Measurements from ENCODE around the gene TBC1D14.

Gene TBC1D14

DNA sequence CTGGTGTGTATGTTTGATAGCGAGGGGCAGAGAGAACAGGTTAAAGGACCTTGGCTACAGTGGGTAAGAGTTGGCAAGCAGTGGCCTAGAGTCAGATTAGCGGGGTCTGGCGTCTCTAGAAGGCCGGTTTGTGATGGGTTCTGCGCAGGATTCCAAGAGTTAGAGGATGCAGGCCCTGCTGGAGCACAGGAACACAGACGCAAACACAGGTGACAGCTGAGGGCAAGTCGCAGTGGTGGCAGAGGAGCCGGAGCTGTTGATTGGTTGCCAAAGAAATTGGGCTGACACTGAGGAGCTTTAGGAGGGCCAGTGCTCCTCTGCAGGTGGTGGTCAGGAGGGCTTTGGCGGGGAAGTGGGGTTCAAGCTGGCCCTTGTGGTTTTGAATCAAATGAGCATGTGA lies 137.3 kb downstream of the TBC1D14 start:
- DNase-seq: no peak

DNA sequence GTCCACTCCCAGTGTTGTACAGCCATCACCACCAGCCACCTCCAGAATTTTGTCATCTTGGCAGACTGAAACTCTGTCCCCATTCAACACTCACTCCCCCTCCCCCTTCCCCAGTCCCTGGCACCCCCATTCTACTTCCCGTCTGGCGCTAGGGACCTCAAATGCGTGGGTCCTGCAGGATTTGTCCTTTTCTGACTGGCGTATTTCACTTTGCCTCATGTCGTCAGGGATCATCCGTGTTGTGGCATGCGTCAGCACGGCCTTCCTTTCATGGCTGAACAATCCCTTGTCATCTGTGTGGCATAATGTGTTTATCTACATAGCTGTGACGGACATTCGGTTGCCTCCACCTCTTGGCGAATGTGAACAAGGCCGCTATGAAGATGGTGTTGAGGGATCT lies 139.0 kb downstream of the TBC1D14 start:
- no peak for DNase-seq

DNA sequence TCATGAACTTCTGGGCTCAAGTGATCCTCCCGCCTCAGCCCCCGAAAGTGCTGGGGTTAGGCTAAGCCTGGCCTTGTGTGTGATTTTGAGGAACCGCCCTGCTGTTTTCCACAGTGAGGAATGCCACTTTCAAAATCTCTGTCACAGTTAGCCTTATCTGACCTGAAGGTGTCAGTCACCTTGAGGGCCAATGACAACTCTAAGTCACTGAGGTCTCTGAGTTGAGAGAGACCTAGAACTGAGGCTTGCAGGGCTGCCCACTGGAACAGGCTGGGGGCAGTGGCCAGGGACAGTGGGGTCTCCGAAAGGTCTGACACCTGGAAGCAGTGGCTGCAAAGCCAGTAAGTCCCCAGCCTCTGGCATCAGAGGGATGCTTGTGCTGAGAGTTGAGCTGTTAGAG lies 139.7 kb downstream of the TBC1D14 start:
- DNase-seq: no peak

DNA sequence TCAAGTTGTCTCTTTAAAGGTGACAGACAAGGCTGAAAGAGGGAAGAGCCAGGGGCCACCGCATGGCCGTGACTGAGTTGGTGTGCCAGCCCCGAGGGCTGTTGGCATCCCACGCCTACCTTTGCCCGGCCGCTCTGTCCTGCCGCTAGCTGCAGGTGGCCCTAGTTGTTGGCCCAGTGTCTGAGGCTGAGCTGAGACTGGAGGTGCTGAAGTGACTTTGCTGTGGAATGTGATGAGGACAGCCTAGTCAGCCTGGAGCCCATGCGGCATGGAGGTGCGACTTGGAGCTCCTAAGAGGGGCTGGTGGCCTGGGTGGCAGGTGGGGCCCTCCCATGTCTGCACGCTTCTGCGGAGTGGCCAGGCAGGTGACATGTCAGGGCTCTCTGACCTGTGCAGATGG lies 140.1 kb downstream of the TBC1D14 start:
- DNase-seq: no peak

DNA sequence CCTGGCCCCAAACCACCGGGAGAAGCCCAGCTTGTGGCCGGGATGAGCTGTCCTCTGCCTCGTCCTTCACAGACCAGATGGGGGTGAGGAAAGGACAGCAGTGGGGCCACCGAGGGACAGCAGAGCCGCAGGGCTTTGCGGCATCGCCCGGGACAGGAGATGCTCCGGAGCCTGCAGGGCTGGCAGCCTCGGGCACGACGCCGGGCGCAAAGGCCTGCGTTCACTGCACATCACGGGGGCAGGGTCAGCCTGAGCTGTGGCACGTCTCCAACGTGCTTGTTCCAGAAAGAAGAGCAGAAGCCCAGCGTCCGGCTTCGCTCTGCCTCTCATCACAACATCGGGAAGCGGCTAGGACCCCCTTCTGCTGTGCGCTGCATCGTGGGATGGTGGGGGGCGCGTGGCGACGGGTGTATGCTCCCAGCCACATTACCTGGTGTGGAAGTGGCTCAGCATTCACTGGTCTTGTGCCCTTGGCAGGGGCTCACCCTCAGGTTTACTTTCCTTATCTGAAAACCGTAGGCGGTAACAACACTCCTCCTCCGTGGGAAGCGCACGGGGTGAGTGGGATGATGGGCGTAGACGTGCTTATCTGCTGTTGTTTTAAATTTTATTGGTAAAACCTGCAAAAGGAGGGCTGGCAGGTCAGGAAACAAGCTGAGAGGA lies 141.0 kb downstream of the TBC1D14 start:
- no peak for DNase-seq

DNA sequence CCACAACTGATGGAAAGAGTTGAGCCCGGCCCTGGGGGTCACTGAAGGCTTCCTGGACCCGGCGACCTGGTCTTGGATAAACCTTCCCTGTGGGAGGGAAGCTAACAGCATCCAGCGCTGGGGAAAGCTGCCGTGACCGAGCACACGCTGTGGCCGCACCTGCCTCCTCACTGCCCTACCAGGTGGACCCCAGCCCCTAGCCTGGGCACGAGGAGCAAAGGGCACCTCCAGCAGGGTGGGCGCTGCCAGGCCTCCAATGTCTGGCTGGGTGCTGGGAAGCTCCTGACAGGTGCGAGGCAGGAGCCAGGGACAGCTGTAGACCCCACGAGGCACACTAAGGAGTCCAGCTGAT lies 141.5 kb downstream of the TBC1D14 start:
- no peak for DNase-seq

DNA sequence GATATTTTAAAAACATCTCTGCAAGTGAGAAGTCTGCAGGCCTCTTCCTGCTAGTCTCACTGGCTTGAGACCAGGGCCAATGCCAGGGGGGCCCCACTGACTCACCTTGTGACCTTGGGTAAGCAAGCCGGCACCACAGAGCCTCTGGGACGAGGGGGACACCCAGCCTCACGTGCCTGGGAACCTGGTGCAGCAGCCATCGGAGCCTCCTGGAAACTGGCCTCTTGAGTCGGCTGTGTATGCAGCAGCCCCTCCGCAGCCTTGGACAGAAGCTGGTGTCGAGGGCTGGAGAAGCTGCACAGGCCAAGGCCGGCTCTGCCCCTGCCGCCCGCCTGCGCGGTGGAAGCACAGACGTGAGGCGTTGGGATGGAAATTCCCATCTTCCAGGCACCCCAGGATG lies 142.3 kb downstream of the TBC1D14 start:
- DNase-seq: no peak

DNA sequence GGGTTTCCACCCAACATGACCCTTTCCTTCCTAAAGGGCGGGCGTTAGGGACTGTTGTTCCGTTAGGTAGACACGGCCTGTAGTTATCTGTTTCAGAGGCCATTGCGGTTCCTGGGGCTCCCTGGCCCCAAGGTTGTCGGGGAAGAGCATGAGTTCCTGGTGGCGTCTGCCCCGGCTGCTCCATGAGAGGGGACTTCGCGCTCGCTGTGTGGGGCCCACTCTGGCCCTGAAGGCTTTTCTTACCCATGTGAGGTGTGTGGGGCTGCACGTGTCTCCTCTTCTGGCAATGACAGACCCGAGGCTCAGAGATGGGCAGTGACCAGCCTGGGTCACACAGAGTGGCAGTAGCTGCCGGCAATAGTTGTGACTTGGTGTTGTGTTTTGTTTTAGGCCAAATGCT lies 142.7 kb downstream of the TBC1D14 start:
- no peak for DNase-seq

DNA sequence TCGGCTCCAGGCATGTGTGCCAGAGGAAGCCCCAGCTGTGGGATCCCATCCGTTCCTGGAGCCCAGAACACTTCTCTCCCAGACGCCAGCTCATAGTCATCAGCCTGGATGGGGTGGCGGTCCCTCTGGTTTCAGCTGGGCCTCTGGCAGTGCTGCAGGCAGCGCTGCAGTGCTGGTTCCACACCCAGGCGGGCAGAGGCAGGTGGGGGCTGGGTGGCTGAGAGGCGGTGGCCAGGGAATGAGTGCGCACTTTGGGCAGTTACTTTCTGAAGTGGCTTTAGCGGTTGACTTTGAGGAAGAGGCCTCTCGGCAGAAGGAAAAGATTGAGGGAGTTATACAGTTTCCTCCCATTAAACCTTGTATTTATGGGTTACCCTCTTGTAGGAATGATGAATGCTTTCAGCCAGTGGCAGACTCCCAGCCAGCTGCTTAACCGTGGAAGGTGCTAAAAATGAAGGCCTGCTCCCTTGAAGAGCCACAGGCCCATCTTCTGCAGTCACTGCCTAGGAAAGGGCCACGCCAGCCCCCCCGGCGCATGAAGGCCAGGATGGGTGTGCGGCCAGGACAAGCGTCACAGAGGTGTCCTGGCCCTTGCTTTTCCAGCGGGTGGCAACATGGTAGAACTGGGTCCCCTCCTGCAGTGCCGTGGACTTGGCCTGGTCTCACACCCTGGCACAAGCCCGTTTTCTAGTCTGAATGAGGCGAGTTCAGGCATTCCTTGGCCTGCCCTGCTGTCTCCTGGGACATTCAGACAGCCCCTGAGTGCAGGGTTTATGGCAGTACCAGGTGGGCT lies 143.5 kb downstream of the TBC1D14 start:
- peak in 1 of 2 experiments; percentile 12 for DNase-seq

DNA sequence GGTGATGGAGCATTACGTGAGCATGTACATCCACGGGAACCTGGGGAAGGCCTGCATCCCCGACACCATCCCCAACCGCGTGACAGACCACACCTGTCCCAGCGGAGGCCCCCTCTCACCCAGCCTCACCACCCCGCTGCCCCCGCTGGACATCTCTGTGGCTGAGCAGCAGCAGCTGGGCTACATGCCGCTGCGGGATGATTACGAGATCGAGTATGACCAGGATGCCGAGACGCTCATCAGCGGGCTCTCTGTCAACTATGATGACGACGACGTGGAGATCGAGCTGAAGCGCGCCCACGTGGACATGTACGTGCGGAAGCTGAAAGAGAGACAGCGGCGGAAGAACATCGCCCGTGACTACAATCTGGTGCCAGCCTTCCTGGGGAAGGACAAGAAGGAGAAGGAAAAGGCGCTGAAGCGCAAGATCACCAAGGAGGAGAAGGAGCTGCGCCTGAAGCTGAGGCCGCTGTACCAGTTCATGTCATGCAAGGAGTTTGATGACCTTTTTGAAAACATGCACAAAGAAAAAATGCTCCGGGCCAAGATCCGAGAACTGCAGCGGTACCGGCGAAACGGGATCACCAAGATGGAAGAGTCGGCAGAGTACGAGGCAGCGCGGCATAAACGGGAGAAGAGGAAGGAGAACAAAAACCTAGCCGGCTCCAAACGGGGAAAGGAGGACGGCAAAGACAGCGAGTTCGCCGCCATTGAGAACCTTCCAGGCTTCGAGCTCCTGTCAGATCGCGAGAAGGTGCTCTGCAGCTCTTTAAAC lies 144.7 kb downstream of the TBC1D14 start:
- no peak for DNase-seq

DNA sequence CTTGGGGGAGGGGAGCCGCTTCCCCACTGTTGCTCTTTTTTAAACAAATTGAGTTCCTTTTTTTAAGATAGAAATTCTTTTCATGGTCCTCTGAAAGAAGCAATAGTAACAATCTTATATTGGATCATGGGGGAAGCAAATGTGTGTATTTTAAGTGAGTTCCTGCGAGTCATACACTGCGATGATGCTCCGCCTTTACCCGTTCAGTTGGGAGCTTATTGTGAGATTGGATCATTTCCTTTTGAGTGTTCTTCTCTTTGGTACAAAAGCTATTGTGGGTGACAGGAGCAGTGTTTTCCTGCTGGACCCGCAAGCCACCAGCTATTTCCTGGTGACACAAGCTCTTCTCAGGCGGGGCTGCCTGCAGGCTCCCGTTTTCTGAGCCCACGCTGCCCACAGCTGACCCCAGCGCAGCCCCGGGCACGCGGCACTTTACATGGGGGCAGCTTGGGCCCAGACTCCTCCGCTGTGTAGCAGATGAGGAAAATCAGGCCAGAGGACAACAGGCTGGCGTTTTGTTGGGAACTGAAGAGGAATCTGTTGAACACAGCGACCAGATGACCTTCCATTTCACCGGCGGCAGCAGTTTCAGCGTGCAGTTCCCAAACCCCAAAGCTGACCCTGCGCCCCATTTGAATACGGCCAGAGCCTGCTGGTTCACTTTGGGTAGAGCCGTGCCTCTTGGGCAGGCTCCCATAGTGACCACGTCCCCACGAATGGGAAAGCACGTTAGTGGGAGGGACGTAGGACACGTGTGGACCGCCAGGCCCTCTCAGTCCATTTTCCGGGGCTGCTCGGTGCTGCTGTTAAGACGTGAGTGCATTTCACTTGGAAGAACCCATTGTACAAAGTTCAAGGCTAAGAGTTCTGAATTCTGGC lies 145.7 kb downstream of the TBC1D14 start:
- DNase-seq: no peak

DNA sequence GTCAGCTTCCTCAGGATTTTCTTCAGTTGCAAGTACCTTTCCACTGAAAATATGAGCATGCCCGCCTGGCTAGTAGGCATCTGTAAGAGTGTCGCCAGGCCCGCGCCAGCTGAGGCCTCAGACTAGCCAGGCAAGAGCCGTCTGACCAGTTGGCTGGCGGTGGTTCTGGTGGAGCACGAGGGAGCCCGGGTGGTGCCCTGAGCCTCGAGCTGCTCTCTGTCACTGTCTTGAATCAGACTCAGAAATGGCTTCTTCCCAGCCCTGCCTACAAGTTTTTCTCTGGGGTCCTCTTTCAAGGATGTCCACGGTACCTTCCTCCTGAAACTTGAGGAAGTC lies 146.3 kb downstream of the TBC1D14 start:
- no peak for DNase-seq

DNA sequence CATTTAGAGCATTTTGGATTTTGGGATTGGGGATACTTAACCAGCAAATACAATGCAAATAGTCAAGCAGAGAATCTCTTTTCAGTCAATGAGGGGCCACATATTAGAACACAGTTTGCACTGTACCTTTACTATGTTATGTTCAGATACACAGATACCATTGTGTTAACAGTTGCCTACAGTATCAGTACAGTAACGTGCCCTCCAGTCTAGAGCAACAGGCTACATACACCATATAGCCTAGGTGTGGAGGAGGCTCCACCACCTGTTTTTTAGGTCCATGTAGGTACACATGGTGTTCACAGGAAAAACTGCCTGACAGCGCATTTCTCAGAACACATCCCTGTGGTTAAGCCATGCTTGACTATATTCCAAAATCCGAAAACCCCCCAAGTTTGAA lies 149.2 kb downstream of the TBC1D14 start:
- no peak for DNase-seq

DNA sequence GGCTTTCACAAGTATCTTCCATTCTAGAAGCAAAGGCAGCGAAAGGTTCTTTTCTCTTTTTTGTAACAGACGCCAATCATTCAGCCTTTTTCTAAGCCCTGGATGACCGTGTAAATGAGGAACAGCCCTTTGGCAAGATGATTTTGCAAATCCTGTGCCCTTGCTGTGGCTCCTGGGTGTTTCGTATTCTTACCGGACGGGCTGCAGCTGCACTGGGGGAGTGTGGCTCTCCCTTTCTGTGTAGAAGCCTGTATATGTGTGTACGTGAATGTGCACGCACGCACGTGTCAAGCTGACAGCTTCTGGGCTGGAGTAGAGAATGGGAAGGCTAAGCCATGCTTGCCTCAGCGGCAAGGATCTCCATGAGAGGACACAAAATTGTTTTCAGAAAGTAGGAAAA lies 150.0 kb downstream of the TBC1D14 start:
- peak; percentile 70 to 76 for DNase-seq

DNA sequence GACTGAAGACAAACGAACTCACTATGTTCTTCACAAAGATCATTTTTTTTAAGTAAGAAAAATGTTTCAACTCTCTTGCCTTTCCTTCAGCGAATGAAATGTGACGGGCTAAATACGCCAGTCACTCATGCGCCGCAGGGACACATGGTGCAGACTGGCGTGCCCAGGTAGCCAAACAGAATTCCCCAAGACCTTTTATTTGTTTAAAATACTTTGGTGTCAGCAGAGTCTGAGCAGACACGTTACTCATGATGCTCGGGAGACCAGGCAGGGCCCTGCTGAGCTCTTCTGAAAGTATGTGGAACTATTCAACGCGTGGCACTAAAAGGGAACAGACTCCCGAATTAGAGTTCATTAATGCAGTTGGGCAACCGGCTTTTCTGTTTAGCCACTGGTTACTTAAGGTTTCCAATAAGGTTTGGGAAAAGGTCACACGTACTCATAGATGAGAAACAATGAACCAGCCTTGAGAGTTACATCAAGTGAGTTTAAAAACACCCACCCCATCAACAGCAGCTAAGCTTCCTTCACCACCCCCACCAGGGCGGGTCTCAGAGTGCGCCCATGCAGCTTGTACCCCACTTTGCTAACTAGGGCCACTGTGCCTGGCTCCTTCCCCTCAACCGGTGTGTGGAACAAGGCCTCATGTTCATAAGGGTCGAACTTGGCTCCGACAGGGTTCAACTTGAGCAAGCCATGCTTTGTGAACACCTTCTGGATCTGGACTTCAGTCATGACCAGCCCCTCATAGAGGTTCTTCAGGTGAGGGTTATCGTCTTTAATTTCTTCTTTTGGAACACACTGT lies 150.9 kb downstream of the TBC1D14 start:
- no peak for DNase-seq

DNA sequence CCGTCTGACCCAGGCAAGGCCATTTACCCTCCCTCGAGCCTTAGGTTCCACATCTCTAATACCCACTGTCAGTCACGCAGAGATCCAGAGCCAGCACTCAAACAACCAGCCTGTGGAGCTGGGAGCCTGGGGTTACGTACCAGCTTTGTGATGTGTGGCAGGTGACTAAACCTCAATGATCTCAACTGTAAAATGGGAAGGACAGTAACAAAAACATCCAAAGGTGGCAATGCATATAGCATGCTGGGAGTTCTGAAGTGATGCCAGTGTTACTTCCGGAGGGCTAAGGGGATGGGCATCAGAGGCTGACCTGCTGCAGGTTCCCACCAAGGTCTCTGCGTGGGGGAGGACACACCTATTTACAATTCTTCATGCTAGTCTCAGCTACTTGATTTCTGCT lies 152.2 kb downstream of the TBC1D14 start:
- no peak for DNase-seq

DNA sequence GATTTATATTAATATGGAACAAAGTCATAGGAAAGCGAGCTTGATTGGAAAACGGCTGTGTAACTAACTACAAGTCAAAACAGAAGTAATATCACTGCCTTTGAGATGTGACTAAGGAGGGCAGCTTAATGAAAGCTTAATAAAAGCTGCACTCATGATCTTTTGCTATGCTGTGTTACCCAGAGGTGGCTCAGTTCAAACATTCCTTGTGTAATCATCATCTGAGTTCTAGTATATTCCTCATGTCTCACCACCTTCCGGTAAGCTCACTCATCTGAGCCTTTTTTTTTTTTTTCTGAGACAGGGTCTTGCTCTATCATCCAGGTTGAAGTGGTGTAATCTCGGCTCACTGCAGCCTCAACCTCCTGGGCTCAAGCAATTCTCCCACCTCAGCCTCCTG lies 153.2 kb downstream of the TBC1D14 start:
- no peak for DNase-seq

DNA sequence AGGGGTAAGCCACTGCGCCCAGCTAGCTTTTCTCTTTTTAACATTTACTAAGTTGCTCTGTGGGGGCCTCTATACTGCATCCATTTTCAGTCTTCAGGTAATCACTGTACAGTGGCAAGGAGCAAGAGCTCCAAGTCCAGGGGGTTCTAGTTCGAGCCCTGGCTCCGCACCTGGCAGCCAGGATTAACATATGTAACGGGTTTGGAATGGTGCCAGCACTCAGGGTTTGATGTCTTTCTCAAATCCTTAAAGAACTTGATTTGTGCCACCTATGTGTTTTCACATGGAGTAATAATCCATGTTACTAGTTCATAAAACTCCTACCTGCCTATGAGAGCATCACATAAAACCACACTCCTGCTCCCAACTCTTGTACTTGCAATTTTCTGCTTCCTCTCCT lies 153.7 kb downstream of the TBC1D14 start:
- no peak for DNase-seq

DNA sequence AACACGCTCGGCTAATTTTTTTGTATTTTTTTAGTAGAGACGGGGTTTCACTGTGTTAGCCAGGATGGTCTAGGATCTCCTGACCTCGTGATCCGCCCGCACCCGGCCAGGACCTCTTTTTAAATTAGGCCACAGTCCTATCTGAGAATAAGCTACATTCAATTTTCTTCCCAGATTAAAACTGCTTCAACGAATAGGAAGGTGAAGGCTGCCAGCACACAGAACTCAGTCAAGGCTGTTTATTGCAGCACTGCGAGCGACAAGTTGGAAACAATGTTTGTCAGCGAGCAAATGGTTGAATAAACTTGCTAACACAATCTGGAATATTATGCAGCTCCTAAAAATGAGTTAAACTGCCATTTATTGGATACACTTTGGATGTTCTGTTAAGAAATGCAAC lies 156.4 kb downstream of the TBC1D14 start:
- no peak for DNase-seq

DNA sequence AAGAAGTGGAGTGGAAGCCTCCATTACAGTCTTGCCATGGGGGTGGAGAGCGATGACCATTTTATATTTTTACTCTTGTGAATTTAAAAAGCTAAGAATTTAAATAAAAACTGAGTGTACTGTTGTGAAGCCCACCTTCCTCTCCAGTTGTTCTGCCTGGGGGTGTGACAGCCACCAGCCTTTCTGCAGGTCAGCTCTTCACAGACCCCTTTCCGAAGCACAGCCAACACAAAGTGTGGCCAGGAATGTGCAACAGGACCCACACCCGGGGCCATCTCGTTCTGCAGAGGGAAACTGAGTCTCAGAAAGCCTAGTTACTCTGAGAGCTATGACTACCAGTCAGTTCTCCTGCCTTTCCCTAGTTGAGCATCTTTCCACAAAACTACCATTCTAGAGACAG lies 156.9 kb downstream of the TBC1D14 start:
- no peak for DNase-seq

DNA sequence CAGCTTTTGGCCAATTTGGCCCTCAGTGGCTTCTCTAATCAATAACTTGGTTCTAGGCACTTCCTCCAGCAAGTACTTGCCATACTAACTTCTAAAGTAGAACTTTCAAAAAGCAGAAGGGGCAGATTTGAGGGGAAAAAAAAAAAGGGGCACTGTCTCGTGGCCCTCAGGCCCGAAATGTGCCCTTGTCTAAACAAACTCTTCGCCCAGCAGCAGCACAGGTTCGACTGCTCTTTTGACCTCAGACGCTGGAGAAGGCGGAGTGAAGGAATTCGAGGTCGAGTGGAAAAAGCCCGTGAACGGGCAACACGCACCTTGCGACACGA lies 157.5 kb downstream of the TBC1D14 start:
- DNase-seq: peak; percentile 29 to 37
